CD8-positive, alpha-beta memory T cell (primary cell): ENCODE results near the gene ZC3H4. TPM values are rescaled to one million over a fixed set of nuclear protein-coding genes. Genes with fewer than 3 reads are reported as not detected.
A peak's percentile ranks its signal among the peaks of the same experiment; 100 is the strongest.

Source experiments
- CTCF ChIA-PET: fragments of 350-600 bp; sonication (Branson Sonifier 250); formaldehyde crosslinking; loops from one replicate; lab custom pipeline; 2021; ENCODE audit warnings: antibody characterized with exemption; lab: Charles Lee
- POLR2A ChIA-PET: fragments of 350-600 bp; sonication (Branson Sonifier 250); formaldehyde crosslinking; loops from one replicate; lab custom pipeline; 2021; ENCODE audit warnings: antibody characterized with exemption; lab: Charles Lee
- DNase-seq, 5 donors: peaks; one replicate each; pipeline versions ENCODE4 v3.0.0 to v3.0.0-alpha.2; 2020 to 2022; ENCODE audit warnings: mixed read lengths in 1 of 5
- H3K27ac ChIP-seq: one replicate; pipeline ENCODE4 v1.7.0; 2013; ENCODE audit warnings: low read depth, mild to moderate bottlenecking, low read length, moderate library complexity
- H3K27me3 ChIP-seq: 2 replicates; pipeline ENCODE4 v1.7.0; 2013; ENCODE audit warnings: low read length, mild to moderate bottlenecking; ENCODE audit not compliant: insufficient read depth, poor library complexity, severe bottlenecking
- H3K36me3 ChIP-seq: 2 replicates; pipeline ENCODE4 v1.7.0; 2013; ENCODE audit warnings: mild to moderate bottlenecking, low read length, moderate library complexity; ENCODE audit not compliant: insufficient read depth
- H3K4me1 ChIP-seq: 2 replicates; pipeline ENCODE4 v1.7.0; 2013; ENCODE audit warnings: mild to moderate bottlenecking, low read length, moderate library complexity; ENCODE audit not compliant: insufficient read depth
- H3K4me3 ChIP-seq: 2 replicates; pipeline ENCODE4 v1.7.0; 2013; ENCODE audit warnings: mild to moderate bottlenecking, low read length
- H3K9me3 ChIP-seq: 2 replicates; pipeline ENCODE4 v1.7.0; 2013; ENCODE audit warnings: mild to moderate bottlenecking, low read length
- H3K27ac Mint-ChIP-seq, 8 donors: one replicate each; pipeline ENCODE4 v1.8.0; 2020 to 2021; ENCODE audit warnings: mixed read lengths in 8 of 8, mild to moderate bottlenecking in 6 of 8, inconsistent platforms in 3 of 8, moderate library complexity in 3 of 8
- H3K27me3 Mint-ChIP-seq, 2 donors: one replicate each; pipeline ENCODE4 v1.8.0; 2020 to 2021; ENCODE audit warnings: mixed read lengths in 2 of 2, mild to moderate bottlenecking in 1 of 2, moderate library complexity in 1 of 2
- H3K36me3 Mint-ChIP-seq, 3 donors: one replicate each; pipeline ENCODE4 v1.8.0; 2020 to 2021; ENCODE audit warnings: mixed read lengths in 3 of 3, inconsistent platforms in 1 of 3, mild to moderate bottlenecking in 1 of 3
- H3K4me1 Mint-ChIP-seq, 3 donors: one replicate each; pipeline ENCODE4 v1.8.0; 2020 to 2021; ENCODE audit warnings: mixed read lengths in 3 of 3, inconsistent platforms in 1 of 3, mild to moderate bottlenecking in 1 of 3
- H3K4me3 Mint-ChIP-seq, 7 donors: one replicate each; pipeline ENCODE4 v1.8.0; 2020 to 2021; ENCODE audit warnings: mixed read lengths in 7 of 7, mild to moderate bottlenecking in 6 of 7, moderate library complexity in 4 of 7, inconsistent platforms in 2 of 7
- H3K9me3 Mint-ChIP-seq, 5 donors: one replicate each; pipeline ENCODE4 v1.8.0; 2020 to 2022; ENCODE audit warnings: mixed read lengths in 5 of 5, mild to moderate bottlenecking in 3 of 5, moderate library complexity in 2 of 5, inconsistent platforms in 1 of 5
- polyA plus RNA-seq: library from polyadenylated mRNA; unstranded; fragments of 300-500 nt; fragmentation: Illumina TruSeq; gene quantifications from one replicate; pipeline ENCODE4 v1.2.3, GENCODE V29; 2021
- total RNA-seq, 2 experiments: library from RNA; stranded (reverse); gene quantifications; one replicate each; pipeline ENCODE4 v1.2.3, GENCODE V29; 2021

The ZC3H4 gene
- total and polyA plus RNA-seq, 3 experiments from 2014 or later, result 3.2 to 99.6 (median 90.3) TPM

DNA sequence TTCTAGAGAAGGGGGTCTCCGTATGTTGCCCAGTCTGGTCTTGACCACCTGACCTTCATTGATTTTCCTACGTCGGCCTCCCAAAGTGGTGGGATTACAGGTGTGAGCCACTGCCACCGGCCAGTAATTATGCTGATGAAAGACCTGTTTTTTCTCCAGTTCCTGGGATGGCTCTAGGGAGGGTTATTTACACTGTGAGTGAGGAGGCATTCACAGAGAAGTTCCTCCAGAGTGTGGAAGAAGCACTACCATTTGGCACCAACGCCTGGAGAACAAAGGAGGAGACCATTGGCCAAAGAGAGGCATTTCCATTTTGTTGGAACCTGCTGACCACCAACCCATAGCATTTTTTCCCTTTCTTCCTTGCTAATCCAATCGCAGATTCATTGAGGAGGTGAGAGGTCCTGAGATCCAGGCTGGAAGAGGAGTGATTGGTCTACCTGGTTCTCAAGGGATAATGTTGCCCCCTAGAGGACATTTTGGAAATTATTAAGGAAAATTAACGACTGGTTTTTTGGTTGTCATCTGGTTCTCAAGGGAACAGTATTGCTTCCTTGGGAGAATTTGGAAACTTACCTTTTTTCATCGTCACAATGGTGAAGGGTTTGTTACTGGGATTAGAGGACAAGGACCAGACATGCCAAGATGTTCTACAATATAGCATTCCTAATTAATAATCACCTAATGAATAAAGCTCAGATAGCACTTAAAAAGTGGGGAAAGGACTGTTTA, 11.5 kb upstream of the ZC3H4 start:
- Mint-ChIP-seq H3K4me3 (peak overlapping the region in 1 of 7 donors; percentile 72), H3K4me1 (peaks cover 0 to 6% (median 6%) of the 10 kb centered on the region in 3 donors), H3K36me3 (no peaks in the 10 kb centered on the region), H3K9me3 (no peaks in the 10 kb centered on the region), H3K27me3 (no peaks in the 10 kb centered on the region), H3K27ac (peak overlapping the region in 2 of 8 donors; percentile 26 to 57)
- POLR2A ChIA-PET, result interaction anchor here (0.5 to 1.1 kb wide), 2 partner anchors 11 to 15 kb away, joined by 3 to 7 read pairs; partner anchors contain the start of gene ZC3H4
- Histone ChIP-seq H3K27me3 (no peaks in the 10 kb centered on the region), H3K27ac (no peak overlapping the region), H3K9me3 (no peaks in the 10 kb centered on the region), H3K36me3 (no peaks in the 10 kb centered on the region), H3K4me1 (no peaks in the 10 kb centered on the region), H3K4me3 (no peak overlapping the region)
- DNase-seq, result peak in 2 of 5 donors; percentile 39 to 52
- CTCF ChIA-PET, result interaction anchor here (0.7 to 9.0 kb wide), 17 partner anchors 11 to 132 kb away, joined by 3 to 87 read pairs (median 4); partner anchors contain the start of gene ZC3H4

DNA sequence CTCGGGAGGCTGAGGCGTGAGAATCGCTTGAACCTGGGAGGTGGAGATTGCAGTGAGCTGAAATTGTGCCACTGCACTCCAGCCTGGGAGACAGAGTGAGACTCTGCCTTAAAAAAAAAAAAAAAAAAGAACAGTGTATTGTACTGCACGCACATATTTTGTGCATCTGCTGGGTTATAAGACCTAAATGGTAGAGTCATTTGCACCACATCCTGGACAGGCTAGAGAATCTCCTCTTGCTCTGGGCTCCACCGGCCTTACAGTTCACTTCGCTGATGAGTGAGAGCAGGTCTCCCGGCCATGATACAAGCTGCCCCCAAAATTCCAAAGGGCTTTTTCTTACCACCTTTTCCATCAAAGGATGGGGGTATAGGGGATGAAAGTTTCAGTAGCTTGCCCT, 9.8 kb upstream of the ZC3H4 start:
- H3K9me3 Mint-ChIP-seq, result no peaks in the 10 kb centered on the region
- H3K27me3 ChIP-seq, result no peaks in the 10 kb centered on the region
- ChIA-PET POLR2A (interaction anchor here (0.6 kb wide), 1 partner anchor 45 kb away, joined by 3 read pairs; no protein-coding TSS in a partner anchor), CTCF (interaction anchor here (1.0 to 2.2 kb wide), 7 partner anchors 8 to 121 kb away, joined by 3 to 24 read pairs (median 4); partner anchors contain the start of gene ZC3H4)
- H3K4me1 Mint-ChIP-seq, result peaks cover 0 to 6% (median 5%) of the 10 kb centered on the region in 3 donors
- DNase-seq, result no peak
- H3K36me3 Mint-ChIP-seq, result no peaks in the 10 kb centered on the region
- no peak overlapping the region for H3K27ac ChIP-seq
- no peaks in the 10 kb centered on the region for H3K9me3 ChIP-seq
- H3K4me3 Mint-ChIP-seq, result no peak overlapping the region
- no peaks in the 10 kb centered on the region for H3K36me3 ChIP-seq
- no peak overlapping the region for H3K4me3 ChIP-seq
- no peaks in the 10 kb centered on the region for H3K27me3 Mint-ChIP-seq
- H3K27ac Mint-ChIP-seq, result no peak overlapping the region
- no peaks in the 10 kb centered on the region for H3K4me1 ChIP-seq

DNA sequence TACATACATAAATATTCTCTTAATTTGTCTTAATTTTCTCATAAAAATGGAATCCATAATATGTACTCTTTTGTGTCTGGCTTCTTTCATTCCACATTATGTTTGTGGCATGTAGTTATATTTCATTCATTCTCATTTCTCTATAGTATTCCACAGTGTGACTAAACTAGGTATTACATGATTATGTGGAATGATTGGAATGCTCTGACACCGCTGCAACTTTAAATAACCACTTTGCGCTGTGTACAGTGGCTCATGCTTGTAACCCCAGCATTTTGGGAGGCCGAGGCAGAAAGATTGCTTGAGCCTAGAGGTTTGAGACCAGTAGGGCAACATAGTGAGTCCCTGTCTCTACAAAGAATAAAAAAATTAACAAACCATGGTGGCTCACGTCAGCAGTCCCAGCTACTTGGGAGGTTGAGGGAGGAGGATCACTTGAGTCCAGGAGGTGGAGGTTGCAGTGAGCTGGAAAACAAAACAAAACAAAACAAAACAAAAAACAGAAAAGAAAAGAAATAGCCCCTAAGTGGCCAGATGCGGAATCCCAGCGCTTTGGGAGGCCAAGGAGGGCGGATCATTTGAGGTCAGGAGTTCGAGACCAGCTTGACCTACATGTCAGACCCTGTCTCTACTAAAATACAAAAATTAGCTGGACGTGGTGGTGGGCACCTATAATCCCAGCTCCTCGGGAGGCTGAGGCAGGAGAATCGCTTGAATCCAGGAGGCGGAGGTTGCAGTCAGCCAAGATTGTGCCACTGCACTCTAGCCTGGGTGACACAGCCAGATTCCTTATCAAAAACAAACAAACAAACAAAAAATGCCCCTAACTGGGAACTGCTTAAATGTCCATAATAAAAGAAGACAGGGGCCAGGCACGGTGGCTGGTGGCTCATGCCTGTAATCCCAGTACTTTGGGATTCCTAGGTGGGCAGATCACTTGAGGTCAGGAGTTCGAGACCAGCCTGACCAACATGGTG, 9.1 kb upstream of the ZC3H4 start:
- H3K36me3 Mint-ChIP-seq, result no peaks in the 10 kb centered on the region
- no peaks in the 10 kb centered on the region for H3K4me1 ChIP-seq

GRCh38 chr19:47120470-47121067, 7.0 kb upstream of the ZC3H4 start:
- Mint-ChIP-seq H3K36me3 (no peaks in the 10 kb centered on the region), H3K4me1 (peaks cover 0 to 6% (median 5%) of the 10 kb centered on the region in 3 donors), H3K27ac (no peak overlapping the region), H3K4me3 (no peak overlapping the region), H3K27me3 (no peaks in the 10 kb centered on the region), H3K9me3 (no peaks in the 10 kb centered on the region)
- Histone ChIP-seq H3K4me3 (no peak overlapping the region), H3K27ac (no peak overlapping the region), H3K27me3 (no peaks in the 10 kb centered on the region), H3K36me3 (no peaks in the 10 kb centered on the region), H3K9me3 (no peaks in the 10 kb centered on the region), H3K4me1 (no peaks in the 10 kb centered on the region)
- ChIA-PET CTCF (interaction anchor here (0.6 to 1.0 kb wide), 3 partner anchors 10 to 41 kb away, joined by 3 to 4 read pairs (median 3); partner anchors contain the start of gene SAE1), POLR2A (interaction anchor here (0.6 kb wide), 1 partner anchor 26 kb away, joined by 5 read pairs; no protein-coding TSS in a partner anchor)
- DNase-seq, result no peak

More for the DNA sequence above, 9.1 kb upstream of the ZC3H4 start:
- H3K27me3 Mint-ChIP-seq, result no peaks in the 10 kb centered on the region
- ChIA-PET POLR2A (interaction anchor here (0.6 to 0.7 kb wide), 2 partner anchors 10 to 44 kb away, joined by 3 read pairs; partner anchors contain the start of gene ZC3H4), CTCF (interaction anchor here (0.7 to 2.2 kb wide), 8 partner anchors 8 to 122 kb away, joined by 3 to 24 read pairs (median 6); partner anchors contain the start of gene ZC3H4)
- Histone ChIP-seq H3K36me3 (no peaks in the 10 kb centered on the region), H3K4me3 (no peak overlapping the region), H3K9me3 (no peaks in the 10 kb centered on the region), H3K27me3 (no peaks in the 10 kb centered on the region), H3K27ac (no peak overlapping the region)
- DNase-seq, result no peak
- H3K4me3 Mint-ChIP-seq, result no peak overlapping the region
- H3K4me1 Mint-ChIP-seq, result peaks cover 0 to 6% (median 5%) of the 10 kb centered on the region in 3 donors
- no peaks in the 10 kb centered on the region for H3K9me3 Mint-ChIP-seq
- H3K27ac Mint-ChIP-seq, result no peak overlapping the region

DNA sequence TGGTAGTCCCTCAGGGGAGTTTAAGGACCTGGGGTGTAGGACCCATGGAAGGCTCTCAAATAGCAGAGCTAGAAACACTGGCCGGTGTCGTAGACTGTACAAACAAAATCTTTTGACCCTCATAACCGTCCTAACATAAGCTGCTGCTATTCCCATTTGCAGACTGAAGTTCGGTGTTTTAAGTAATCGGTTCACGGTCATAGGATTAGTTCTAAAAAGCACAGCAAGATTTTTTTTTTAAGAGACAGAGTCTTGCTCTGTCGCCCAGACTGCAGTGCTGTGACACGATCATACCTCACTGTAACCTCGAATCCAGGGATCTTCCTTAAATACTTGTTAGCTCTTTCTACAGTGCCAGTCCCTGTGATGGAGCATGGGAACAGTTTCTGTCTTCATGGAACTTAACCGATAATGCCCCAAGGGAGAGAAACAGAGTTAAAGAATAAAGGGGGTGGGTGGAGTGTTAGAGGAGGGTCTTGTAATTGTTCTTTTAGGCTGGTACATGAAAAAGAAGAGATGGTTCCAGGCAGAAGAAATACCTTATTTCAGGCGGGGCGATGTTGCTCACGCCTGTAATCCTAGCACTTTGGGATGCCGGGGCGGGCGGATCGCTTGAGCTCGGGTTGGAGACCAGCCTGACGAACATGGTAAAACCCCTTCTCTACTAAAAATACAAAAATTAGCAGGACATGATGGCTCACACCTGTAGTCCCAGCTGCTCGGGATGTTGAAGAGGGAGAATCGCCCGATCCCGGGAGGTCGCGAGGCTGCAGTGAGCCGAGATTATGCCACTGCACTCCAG, 475 bp upstream of the ZC3H4 start:
- H3K27me3 Mint-ChIP-seq, result no peaks in the 10 kb centered on the region
- no peak for DNase-seq
- H3K4me3 ChIP-seq, result peak overlapping the region; percentile 84
- H3K27ac Mint-ChIP-seq, result peak overlapping the region; percentile 99 to 100 (median 100)
- H3K36me3 Mint-ChIP-seq, result peaks cover 5 to 27% (median 6%) of the 10 kb centered on the region in 3 donors
- H3K4me3 Mint-ChIP-seq, result peak overlapping the region; percentile 95 to 100 (median 97)
- H3K9me3 Mint-ChIP-seq, result no peaks in the 10 kb centered on the region
- peaks cover 22% of the 10 kb centered on the region for H3K4me1 ChIP-seq
- POLR2A ChIA-PET, result interaction anchor here (0.5 to 3.0 kb wide), 30 partner anchors 10 to 1468 kb away, joined by 3 to 24 read pairs (median 5); partner anchors contain the start of genes ARHGAP35, CCDC9, DHX34 and INAFM1
- H3K36me3 ChIP-seq, result peaks cover 8% of the 10 kb centered on the region
- H3K9me3 ChIP-seq, result no peaks in the 10 kb centered on the region
- CTCF ChIA-PET, result interaction anchor here (0.7 to 4.5 kb wide), 18 partner anchors 9 to 142 kb away, joined by 3 to 22 read pairs (median 4); partner anchors contain the start of genes CCDC9 and SAE1
- peak overlapping the region; percentile 99 for H3K27ac ChIP-seq
- peaks cover 25 to 27% (median 25%) of the 10 kb centered on the region in 3 donors for H3K4me1 Mint-ChIP-seq
- no peaks in the 10 kb centered on the region for H3K27me3 ChIP-seq

- H3K4me1 Mint-ChIP-seq, result peaks cover 41 to 43% (median 42%) of the 10 kb centered on the region in 3 donors
- Histone ChIP-seq H3K4me3 (peak overlapping the region; percentile 96), H3K9me3 (no peaks in the 10 kb centered on the region), H3K36me3 (peaks cover 8% of the 10 kb centered on the region), H3K27ac (peak overlapping the region; percentile 99), H3K4me1 (peaks cover 39% of the 10 kb centered on the region), H3K27me3 (no peaks in the 10 kb centered on the region)
- peaks cover 5 to 27% (median 6%) of the 10 kb centered on the region in 3 donors for H3K36me3 Mint-ChIP-seq
- DNase-seq, result peak; percentile 81 to 92 (median 85)
- ChIA-PET CTCF (interaction anchor here (0.6 to 4.5 kb wide), 11 partner anchors 12 to 257 kb away, joined by 3 to 22 read pairs (median 4); no protein-coding TSS in a partner anchor), POLR2A (interaction anchor here (0.5 to 3.0 kb wide), 26 partner anchors 9 to 1646 kb away, joined by 3 to 24 read pairs (median 6); partner anchors contain the start of genes CCDC9, DHX34, INAFM1 and SAE1)
- H3K27me3 Mint-ChIP-seq, result no peaks in the 10 kb centered on the region
- peak overlapping the region; percentile 99 to 100 (median 100) for H3K27ac Mint-ChIP-seq
- no peaks in the 10 kb centered on the region for H3K9me3 Mint-ChIP-seq
- peak overlapping the region; percentile 95 to 100 (median 97) for H3K4me3 Mint-ChIP-seq
These were observed 1.2 kb downstream of the ZC3H4 start for GRCh38 chr19:47112166-47112996.
